Astrocyte (in vitro differentiated cells and primary cell): ENCODE data around the gene BICC1. TPM values are rescaled to one million over a fixed set of nuclear protein-coding genes. Genes with fewer than 3 reads are reported as not detected.

Experiments
- DNase-seq: peaks from one replicate; pipeline ENCODE4 v3.0.0-alpha.2; 2010; ENCODE audit warnings: low read depth
- FAIRE-seq: peaks from 2 replicates; lab custom pipeline; 2011; peaks lifted over from hg19 to GRCh38; lab: Jason Lieb, UNC
- H2AFZ ChIP-seq: 2 replicates; pipeline ENCODE4 v1.6.0; 2012; ENCODE audit warnings: low read depth, low read length, inconsistent platforms
- H3K27ac ChIP-seq: 2 replicates; pipeline ENCODE4 v1.5.1; 2011; ENCODE audit warnings: low read depth, low read length, inconsistent platforms
- H3K27me3 ChIP-seq: 2 replicates; pipeline ENCODE4 v1.6.0; 2011; ENCODE audit warnings: low read length, inconsistent platforms; ENCODE audit not compliant: insufficient read depth
- H3K36me3 ChIP-seq: 2 replicates; pipeline ENCODE4 v1.5.1; 2011; ENCODE audit warnings: low read length, inconsistent platforms; ENCODE audit not compliant: insufficient read depth
- H3K4me1 ChIP-seq: 2 replicates; pipeline ENCODE4 v1.5.1; 2011; ENCODE audit warnings: low read length, inconsistent platforms; ENCODE audit not compliant: insufficient read depth
- H3K4me2 ChIP-seq: 2 replicates; pipeline ENCODE4 v1.6.0; 2012; ENCODE audit warnings: low read length, inconsistent platforms
- H3K4me3 ChIP-seq: 2 replicates; pipeline ENCODE4 v1.5.1; 2011; ENCODE audit warnings: low read depth, mild to moderate bottlenecking, low read length, inconsistent platforms; ENCODE audit not compliant: insufficient read depth
- H3K79me2 ChIP-seq: 2 replicates; pipeline ENCODE4 v1.6.0; 2012; ENCODE audit warnings: mild to moderate bottlenecking, low read length, inconsistent platforms; ENCODE audit not compliant: insufficient read depth
- H3K9ac ChIP-seq: 2 replicates; pipeline ENCODE4 v1.6.0; 2012; ENCODE audit warnings: mild to moderate bottlenecking, low read length, inconsistent platforms
- H3K9me3 ChIP-seq: 2 replicates; pipeline ENCODE4 v1.5.1; 2012; ENCODE audit warnings: low read depth, mild to moderate bottlenecking, low read length, inconsistent platforms; ENCODE audit not compliant: insufficient read depth
- H4K20me1 ChIP-seq: 2 replicates; pipeline ENCODE4 v1.6.0; 2012; ENCODE audit warnings: low read length, inconsistent platforms; ENCODE audit not compliant: insufficient read depth
- H3K27ac Mint-ChIP-seq: one replicate; pipeline ENCODE4 v1.8.0; 2021; ENCODE audit warnings: mild to moderate bottlenecking, mixed read lengths; ENCODE audit not compliant: unreplicated experiment
- H3K27me3 Mint-ChIP-seq: one replicate; pipeline ENCODE4 v1.8.0; 2021; ENCODE audit warnings: low read depth, mixed read lengths; ENCODE audit not compliant: unreplicated experiment
- H3K36me3 Mint-ChIP-seq: one replicate; pipeline ENCODE4 v1.8.0; 2021; ENCODE audit warnings: low read depth, mixed read lengths; ENCODE audit not compliant: unreplicated experiment
- H3K4me1 Mint-ChIP-seq: one replicate; pipeline ENCODE4 v1.8.0; 2021; ENCODE audit warnings: low read depth, mixed read lengths; ENCODE audit not compliant: unreplicated experiment
- H3K4me3 Mint-ChIP-seq: one replicate; pipeline ENCODE4 v1.8.0; 2021; ENCODE audit warnings: mild to moderate bottlenecking, moderate library complexity, mixed read lengths; ENCODE audit not compliant: unreplicated experiment
- H3K9me3 Mint-ChIP-seq: one replicate; pipeline ENCODE4 v1.8.0; 2021; ENCODE audit warnings: mild to moderate bottlenecking, mixed read lengths; ENCODE audit not compliant: unreplicated experiment
- EZH2 ChIP-seq: IDR thresholded peaks from 2 replicates; pipeline ENCODE4 v1.6.1; 2012; ENCODE audit warnings: mild to moderate bottlenecking, low read length, inconsistent platforms; ENCODE audit not compliant: insufficient read depth
- total RNA-seq: library from RNA; stranded (reverse); gene quantifications from 2 replicates; pipeline ENCODE4 v1.2.1, GENCODE V29; 2021
- TF ChIP-seq, protein P1 (sequence below): IDR thresholded peaks from 2 replicates; pipeline ENCODE4 v1.5.1; 2011; ENCODE audit warnings: low read depth, mild to moderate bottlenecking, inconsistent platforms, low read length, moderate library complexity; ENCODE audit not compliant: insufficient read depth

Gene BICC1
- total RNA-seq, 1 donor from 2014 or later = 23.0 TPM

GRCh38 chr10:58723966-58724365 is 211.3 kb downstream of the BICC1 start:
- Histone ChIP-seq H3K79me2 (peaks cover 38% of the 10 kb centered on the region), H3K27me3 (no peaks in the 10 kb centered on the region), H3K36me3 (no peaks in the 10 kb centered on the region), H3K4me1 (no peaks in the 10 kb centered on the region), H3K4me2 (no peak overlapping the region), H3K9ac (no peak overlapping the region), H3K4me3 (no peak overlapping the region), H3K9me3 (no peaks in the 10 kb centered on the region), H2AFZ (no peak overlapping the region), H4K20me1 (peaks cover 43% of the 10 kb centered on the region), H3K27ac (no peak overlapping the region)
- DNase-seq (no peak), FAIRE-seq (peak; percentile 56)
- no peak for TF ChIP-seq EZH2
- TF ChIP-seq, protein P1, sequence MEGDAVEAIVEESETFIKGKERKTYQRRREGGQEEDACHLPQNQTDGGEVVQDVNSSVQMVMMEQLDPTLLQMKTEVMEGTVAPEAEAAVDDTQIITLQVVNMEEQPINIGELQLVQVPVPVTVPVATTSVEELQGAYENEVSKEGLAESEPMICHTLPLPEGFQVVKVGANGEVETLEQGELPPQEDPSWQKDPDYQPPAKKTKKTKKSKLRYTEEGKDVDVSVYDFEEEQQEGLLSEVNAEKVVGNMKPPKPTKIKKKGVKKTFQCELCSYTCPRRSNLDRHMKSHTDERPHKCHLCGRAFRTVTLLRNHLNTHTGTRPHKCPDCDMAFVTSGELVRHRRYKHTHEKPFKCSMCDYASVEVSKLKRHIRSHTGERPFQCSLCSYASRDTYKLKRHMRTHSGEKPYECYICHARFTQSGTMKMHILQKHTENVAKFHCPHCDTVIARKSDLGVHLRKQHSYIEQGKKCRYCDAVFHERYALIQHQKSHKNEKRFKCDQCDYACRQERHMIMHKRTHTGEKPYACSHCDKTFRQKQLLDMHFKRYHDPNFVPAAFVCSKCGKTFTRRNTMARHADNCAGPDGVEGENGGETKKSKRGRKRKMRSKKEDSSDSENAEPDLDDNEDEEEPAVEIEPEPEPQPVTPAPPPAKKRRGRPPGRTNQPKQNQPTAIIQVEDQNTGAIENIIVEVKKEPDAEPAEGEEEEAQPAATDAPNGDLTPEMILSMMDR = no peak
- peaks cover 4% of the 10 kb centered on the region for H3K36me3 Mint-ChIP-seq
- no peak overlapping the region for H3K4me3 Mint-ChIP-seq
- peaks cover under 1% of the 10 kb centered on the region for H3K9me3 Mint-ChIP-seq
- H3K27ac Mint-ChIP-seq = no peak overlapping the region
- no peaks in the 10 kb centered on the region for H3K27me3 Mint-ChIP-seq
- H3K4me1 Mint-ChIP-seq = peaks cover 24% of the 10 kb centered on the region

- peaks cover 6% of the 10 kb centered on the region for H3K36me3 Mint-ChIP-seq
- Histone ChIP-seq H3K9me3 (no peaks in the 10 kb centered on the region), H4K20me1 (peaks cover 39% of the 10 kb centered on the region), H3K36me3 (no peaks in the 10 kb centered on the region), H3K79me2 (peaks cover 36% of the 10 kb centered on the region), H3K4me1 (no peaks in the 10 kb centered on the region), H3K9ac (no peak overlapping the region), H3K4me3 (no peak overlapping the region), H3K27me3 (no peaks in the 10 kb centered on the region), H3K4me2 (no peak overlapping the region), H3K27ac (no peak overlapping the region), H2AFZ (no peak overlapping the region)
- H3K27ac Mint-ChIP-seq = no peak overlapping the region
- TF ChIP-seq EZH2 = no peak
- TF ChIP-seq, protein P1 = no peak
- H3K4me1 Mint-ChIP-seq = peaks cover 24% of the 10 kb centered on the region
- peaks cover 8% of the 10 kb centered on the region for H3K9me3 Mint-ChIP-seq
- FAIRE-seq (no peak), DNase-seq (no peak)
- no peak overlapping the region for H3K4me3 Mint-ChIP-seq
- H3K27me3 Mint-ChIP-seq = no peaks in the 10 kb centered on the region
These were observed 212.1 kb downstream of the BICC1 start for GRCh38 chr10:58724781-58725180.

- H3K79me2 ChIP-seq = peaks cover 32% of the 10 kb centered on the region
- Mint-ChIP-seq H3K4me3 (no peak overlapping the region), H3K36me3 (peaks cover 10% of the 10 kb centered on the region), H3K9me3 (peaks cover 12% of the 10 kb centered on the region), H3K27ac (no peak overlapping the region), H3K27me3 (no peaks in the 10 kb centered on the region), H3K4me1 (peaks cover 20% of the 10 kb centered on the region)
- H3K36me3 ChIP-seq = no peaks in the 10 kb centered on the region
- H3K9me3 ChIP-seq = no peaks in the 10 kb centered on the region
- no peaks in the 10 kb centered on the region for H3K4me1 ChIP-seq
- no peaks in the 10 kb centered on the region for H3K27me3 ChIP-seq
- no peak overlapping the region for H2AFZ ChIP-seq
- H3K27ac ChIP-seq = no peak overlapping the region
- H3K9ac ChIP-seq = no peak overlapping the region
- no peak overlapping the region for H3K4me2 ChIP-seq
- no peak for TF ChIP-seq EZH2
- TF ChIP-seq, protein P1 = no peak
- no peak overlapping the region for H3K4me3 ChIP-seq
- no peak for FAIRE-seq
- no peak for DNase-seq
- peaks cover 30% of the 10 kb centered on the region for H4K20me1 ChIP-seq
These were observed 213.2 kb downstream of the BICC1 start for GRCh38 chr10:58725901-58726300.
